T-cell (primary cell): ENCODE measurements around the gene RRBP1. TPM values are rescaled to one million over a fixed set of nuclear protein-coding genes. Genes with fewer than 3 reads are reported as not detected.

Source experiments
- ATAC-seq, 4 experiments: fragments of 200-7000 bp in 3 of 4; fragments of 150-1000 bp in 1 of 4; cut with Tn5 transposase; replicated peaks in 1 of 4; 1 replicate in 3 of 4; 2 replicates in 1 of 4; pipeline ENCODE4 v1.10.0; 2021; ENCODE audit warnings: moderate library complexity in 3 of 4, mild to moderate bottlenecking in 2 of 4, moderate number of reproducible peaks in 1 of 4
- CTCF ChIA-PET, 2 donors: fragments of 300-600 bp; sonication (Branson Sonifier 250); formaldehyde crosslinking; loops; one replicate each; lab custom pipeline; 2022; ENCODE audit warnings: antibody characterized with exemption in 2 of 2; lab: Charles Lee
- POLR2A ChIA-PET, 2 donors: fragments of 300-600 bp; sonication (Branson Sonifier 250); formaldehyde crosslinking; loops; one replicate each; lab custom pipeline; 2022; ENCODE audit warnings: antibody characterized with exemption in 2 of 2; lab: Charles Lee
- DNase-seq, 35 experiments: peaks; one replicate each; pipeline versions ENCODE4 v3.0.0 to v3.0.0-alpha.2; 2013 to 2023
- H3K27ac ChIP-seq: one replicate; pipeline ENCODE4 v1.5.1; 2013; ENCODE audit warnings: low read length
- H3K27me3 ChIP-seq, 2 experiments: replicated peaks in 1 of 2; 1 replicate in 1 of 2; 2 replicates in 1 of 2; pipeline versions ENCODE4 v1.6.1 to v1.7.0; 2013; ENCODE audit warnings: low read length in 1 of 2, mixed read lengths in 1 of 2; ENCODE audit not compliant: control insufficient read depth in 2 of 2, insufficient read depth in 2 of 2; ENCODE audit errors: extremely low read depth in 1 of 2
- H3K36me3 ChIP-seq, 2 donors: 1 replicate in 1 of 2; 2 replicates in 1 of 2; pipeline versions ENCODE4 v1.6.1 to v1.7.0; 2013; ENCODE audit warnings: low read length in 1 of 2; ENCODE audit not compliant: control insufficient read depth in 2 of 2, insufficient read depth in 1 of 2; ENCODE audit errors: extremely low read depth in 1 of 2
- H3K4me1 ChIP-seq, 2 experiments: 1 replicate in 1 of 2; 2 replicates in 1 of 2; pipeline versions ENCODE4 v1.6.1 to v1.7.0; 2013; ENCODE audit warnings: low read length in 2 of 2, mixed read lengths in 1 of 2; ENCODE audit not compliant: insufficient read depth in 2 of 2, control insufficient read depth in 1 of 2; ENCODE audit errors: extremely low read depth in 1 of 2
- H3K4me3 ChIP-seq, 2 donors: 1 replicate in 1 of 2; 2 replicates in 1 of 2; pipeline versions ENCODE4 v1.5.1 to v1.7.0; 2013; ENCODE audit warnings: mild to moderate bottlenecking in 2 of 2, low read length in 1 of 2, moderate library complexity in 1 of 2; ENCODE audit not compliant: control insufficient read depth in 1 of 2; ENCODE audit errors: extremely low read depth in 1 of 2
- H3K9me3 ChIP-seq: 2 replicates; pipeline ENCODE4 v1.7.0; 2013
- H3K27ac Mint-ChIP-seq, 2 donors: one replicate each; pipeline ENCODE4 v1.8.0; 2020 to 2021; ENCODE audit warnings: mild to moderate bottlenecking in 2 of 2, mixed read lengths in 2 of 2
- H3K27me3 Mint-ChIP-seq, 2 donors: one replicate each; pipeline ENCODE4 v1.8.0; 2021 to 2022; ENCODE audit warnings: mixed read lengths in 2 of 2
- H3K36me3 Mint-ChIP-seq: one replicate; pipeline ENCODE4 v1.8.0; 2021; ENCODE audit warnings: mixed read lengths
- H3K4me1 Mint-ChIP-seq, 3 donors: one replicate each; pipeline ENCODE4 v1.8.0; 2020 to 2022; ENCODE audit warnings: mixed read lengths in 3 of 3, mild to moderate bottlenecking in 1 of 3
- H3K4me3 Mint-ChIP-seq, 3 donors: one replicate each; pipeline ENCODE4 v1.8.0; 2020 to 2022; ENCODE audit warnings: mild to moderate bottlenecking in 3 of 3, mixed read lengths in 3 of 3, moderate library complexity in 3 of 3
- H3K9me3 Mint-ChIP-seq, 3 donors: one replicate each; pipeline ENCODE4 v1.8.0; 2020 to 2022; ENCODE audit warnings: mixed read lengths in 3 of 3
- WGBS: methylation state at CpG from one replicate; pipeline ENCODE4 v1.1.5; 2013; ENCODE audit warnings: missing lambda C conversion rate; ENCODE audit not compliant: insufficient coverage; 5-methylcytosine and 5-hydroxymethylcytosine counted together
- total RNA-seq, 35 experiments: library from RNA in 6 of 35; stranded (reverse) in 6 of 35; fragments of 120-200 nt in 1 of 35; gene quantifications; one replicate each; pipeline versions ENCODE4 v1.2.1 to v1.2.4 and lab custom pipeline; 2013 to 2026

RRBP1 gene
- total RNA-seq, 5 donors from 2014 or later (not counting 1 experiment from before 2014, with no cell fraction given), result 26.3 to 32.4 (median 30.1) TPM

GRCh38 chr20:17633850-17634500 lies 48.1 kb downstream of the RRBP1 start:
- no peak overlapping the region for H3K27ac Mint-ChIP-seq
- H3K4me3 Mint-ChIP-seq, result no peak overlapping the region
- H3K9me3 Mint-ChIP-seq, result no peaks in the 10 kb centered on the region
- H3K36me3 Mint-ChIP-seq, result peaks cover 31% of the 10 kb centered on the region
- Histone ChIP-seq H3K27ac (no peak overlapping the region), H3K36me3 (peaks cover 13 to 52% of the 10 kb centered on the region in 2 donors), H3K9me3 (no peaks in the 10 kb centered on the region), H3K27me3 (no peaks in the 10 kb centered on the region), H3K4me3 (no peak overlapping the region), H3K4me1 (no peaks in the 10 kb centered on the region)
- no peak for DNase-seq
- POLR2A ChIA-PET, result no interaction called here
- CTCF ChIA-PET, result interaction anchor here in 1 of 2 donors (1.0 kb wide), 1 partner anchor 16 kb away, joined by 3 read pairs; no protein-coding TSS in a partner anchor
- H3K27me3 Mint-ChIP-seq, result no peaks in the 10 kb centered on the region
- WGBS, result 93% methylated on average over 17 of the region's 18 CpGs
- no peaks in the 10 kb centered on the region for H3K4me1 Mint-ChIP-seq
- no peak for ATAC-seq

GRCh38 chr20:17633221-17633849 lies 48.7 kb downstream of the RRBP1 start:
- no peaks in the 10 kb centered on the region for H3K9me3 Mint-ChIP-seq

DNA sequence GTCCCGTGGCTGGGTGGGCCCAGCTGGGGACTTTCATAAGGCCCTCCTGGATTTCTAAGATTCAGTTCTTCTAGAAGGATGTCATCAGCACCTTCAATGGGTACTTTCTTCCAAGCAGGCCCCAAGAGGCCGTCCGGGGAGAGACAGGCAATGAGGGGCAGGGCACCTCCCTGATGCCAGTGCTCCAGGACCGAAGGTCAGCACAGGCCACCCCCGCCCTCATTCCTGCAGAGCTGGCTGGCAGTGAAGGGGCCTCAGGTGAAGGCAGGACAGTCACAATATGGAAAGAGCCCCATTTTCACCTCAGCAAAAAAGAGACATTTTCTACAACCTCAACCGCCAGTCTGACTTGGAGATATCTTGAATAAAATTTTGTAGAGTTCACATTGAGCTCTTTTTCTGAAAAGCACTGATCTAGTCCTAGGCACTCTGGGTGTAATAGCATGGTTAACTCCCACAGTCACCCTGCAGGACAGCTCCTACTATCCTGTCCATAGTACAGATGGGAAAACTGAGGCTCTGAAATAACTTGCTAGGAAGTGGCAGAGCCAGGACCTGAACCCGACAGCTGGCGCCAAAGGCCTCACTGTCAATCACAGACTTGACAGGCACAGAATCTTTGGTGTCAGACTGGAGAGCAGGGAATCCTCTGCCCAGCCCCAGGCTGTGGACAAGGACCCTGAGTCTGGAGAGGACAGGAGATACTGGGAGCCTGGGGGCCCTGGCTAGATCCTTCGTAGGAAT lies 50.3 kb downstream of the RRBP1 start:
- H3K4me3 Mint-ChIP-seq, result no peak overlapping the region
- H3K36me3 ChIP-seq, result peaks cover 15 to 60% of the 10 kb centered on the region in 2 donors
- no peaks in the 10 kb centered on the region for H3K27me3 Mint-ChIP-seq
- H3K36me3 Mint-ChIP-seq, result peaks cover 44% of the 10 kb centered on the region
- no peaks in the 10 kb centered on the region for H3K4me1 Mint-ChIP-seq
- no peaks in the 10 kb centered on the region for H3K9me3 Mint-ChIP-seq
- H3K4me1 ChIP-seq, result no peaks in the 10 kb centered on the region
- no peak overlapping the region for H3K27ac Mint-ChIP-seq
- ChIA-PET POLR2A (no interaction called here), CTCF (no interaction called here)
- whole genome bisulfite sequencing, result 97% methylated on average over 6 of the region's 9 CpGs
- ATAC-seq (no peak), DNase-seq (no peak)
- no peaks in the 10 kb centered on the region for H3K9me3 ChIP-seq
- no peaks in the 10 kb centered on the region for H3K27me3 ChIP-seq
- H3K4me3 ChIP-seq, result no peak overlapping the region
- H3K27ac ChIP-seq, result no peak overlapping the region

More at GRCh38 chr20:17633221-17633849, 48.7 kb downstream of the RRBP1 start:
- WGBS, result 96% methylated on average over 9 of the region's 13 CpGs
- Mint-ChIP-seq H3K27ac (no peak overlapping the region), H3K4me3 (no peak overlapping the region), H3K27me3 (no peaks in the 10 kb centered on the region), H3K4me1 (no peaks in the 10 kb centered on the region), H3K36me3 (peaks cover 37% of the 10 kb centered on the region)
- DNase-seq (no peak), ATAC-seq (no peak)
- H3K4me1 ChIP-seq, result no peaks in the 10 kb centered on the region
- H3K4me3 ChIP-seq, result no peak overlapping the region
- CTCF ChIA-PET, result no interaction called here
- no peak overlapping the region for H3K27ac ChIP-seq
- H3K27me3 ChIP-seq, result no peaks in the 10 kb centered on the region
- POLR2A ChIA-PET, result no interaction called here
- H3K9me3 ChIP-seq, result no peaks in the 10 kb centered on the region
- peaks cover 13 to 54% of the 10 kb centered on the region in 2 donors for H3K36me3 ChIP-seq

DNA sequence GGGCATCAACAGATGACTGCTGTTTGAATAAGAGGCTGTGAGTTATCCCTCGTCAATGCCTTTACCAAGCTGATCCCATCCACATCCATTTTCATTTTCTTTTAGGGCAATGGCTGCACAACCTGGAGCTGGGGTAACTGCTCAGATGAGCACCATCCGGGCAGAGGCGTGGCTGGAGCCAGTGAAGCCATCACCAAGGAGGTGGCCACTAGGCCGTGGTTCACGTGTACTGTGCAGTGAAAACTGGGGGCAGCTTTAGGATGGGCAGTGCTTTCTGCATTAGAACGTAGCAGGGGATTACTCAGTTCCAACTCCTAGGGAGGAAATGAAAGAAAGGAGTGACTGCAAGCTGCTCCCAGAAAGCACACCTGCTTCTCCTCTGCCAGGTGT lies 51.2 kb downstream of the RRBP1 start:
- 92% methylated on average over 3 of the region's 6 CpGs for WGBS
- Histone ChIP-seq H3K27ac (no peak overlapping the region), H3K4me1 (no peaks in the 10 kb centered on the region), H3K36me3 (peaks cover 17 to 61% of the 10 kb centered on the region in 2 donors), H3K27me3 (no peaks in the 10 kb centered on the region), H3K4me3 (no peak overlapping the region), H3K9me3 (no peaks in the 10 kb centered on the region)
- ChIA-PET CTCF (no interaction called here), POLR2A (no interaction called here)
- Mint-ChIP-seq H3K27ac (no peak overlapping the region), H3K4me1 (no peaks in the 10 kb centered on the region), H3K27me3 (no peaks in the 10 kb centered on the region), H3K36me3 (peaks cover 46% of the 10 kb centered on the region), H3K9me3 (no peaks in the 10 kb centered on the region), H3K4me3 (no peak overlapping the region)
- DNase-seq (no peak), ATAC-seq (no peak)

DNA sequence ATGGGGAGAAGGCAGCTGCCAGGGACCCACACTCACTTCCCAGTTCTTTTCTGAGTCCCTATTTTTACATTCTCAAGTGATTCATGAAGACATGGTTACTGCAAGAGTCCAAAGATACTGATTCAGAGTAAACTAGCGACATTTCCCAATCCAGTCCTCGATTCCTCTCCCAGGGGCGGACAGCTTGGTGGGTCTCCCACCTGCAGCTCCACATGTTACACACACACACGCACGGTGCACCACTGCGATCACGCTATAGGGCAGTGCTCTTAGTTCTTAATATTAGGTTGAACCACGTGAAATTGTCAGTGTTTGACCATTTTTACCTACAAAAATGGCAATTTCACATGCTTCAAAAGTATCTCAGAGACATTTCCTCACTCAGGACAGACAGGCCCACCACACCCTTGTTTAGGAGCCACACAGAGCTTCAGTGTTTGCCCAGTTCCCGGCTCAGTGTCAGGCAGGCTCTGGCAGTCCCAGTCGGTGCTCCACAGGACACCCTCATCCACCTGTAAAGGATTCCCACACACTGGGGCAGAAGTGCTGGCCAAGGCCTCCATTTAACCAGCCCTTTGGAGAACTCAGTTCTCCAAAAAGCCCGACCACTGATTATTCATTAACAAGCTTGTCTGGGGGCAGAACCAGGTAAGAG lies 51.8 kb downstream of the RRBP1 start:
- no peaks in the 10 kb centered on the region for H3K27me3 Mint-ChIP-seq
- no peak overlapping the region for H3K27ac Mint-ChIP-seq
- Histone ChIP-seq H3K36me3 (peaks cover 17 to 58% of the 10 kb centered on the region in 2 donors), H3K27me3 (no peaks in the 10 kb centered on the region), H3K27ac (no peak overlapping the region), H3K4me1 (no peaks in the 10 kb centered on the region), H3K9me3 (no peaks in the 10 kb centered on the region), H3K4me3 (no peak overlapping the region)
- 100% methylated on average over 6 of the region's 11 CpGs for WGBS
- ATAC-seq (no peak), DNase-seq (no peak)
- no peaks in the 10 kb centered on the region for H3K4me1 Mint-ChIP-seq
- no peaks in the 10 kb centered on the region for H3K9me3 Mint-ChIP-seq
- CTCF ChIA-PET, result interaction anchor here (0.5 to 0.7 kb wide), 2 partner anchors 20 to 64 kb away, joined by 3 read pairs; no protein-coding TSS in a partner anchor
- H3K36me3 Mint-ChIP-seq, result peaks cover 43% of the 10 kb centered on the region
- POLR2A ChIA-PET, result no interaction called here
- H3K4me3 Mint-ChIP-seq, result no peak overlapping the region

DNA sequence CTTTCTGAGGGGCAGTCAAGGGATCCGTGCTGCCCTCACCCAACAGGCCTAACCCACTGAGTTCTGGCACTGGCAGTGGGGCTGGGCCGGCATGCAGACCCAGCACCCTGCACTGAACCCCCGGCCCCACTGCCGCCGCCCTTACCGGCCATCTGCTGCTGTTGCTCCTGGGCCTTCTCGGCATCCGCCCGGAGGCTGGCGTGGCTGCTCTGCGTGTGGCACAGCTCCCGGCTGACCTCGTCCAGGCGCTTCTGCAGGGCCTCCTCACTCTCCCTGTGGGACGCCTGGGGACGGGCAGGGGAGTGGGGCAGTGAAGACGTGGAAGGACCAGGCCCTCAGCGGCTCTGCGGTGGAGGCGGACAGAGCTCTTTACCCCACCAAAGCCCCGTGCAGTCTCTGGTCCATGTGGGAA lies 52.4 kb downstream of the RRBP1 start:
- DNase-seq (no peak), ATAC-seq (no peak)
- H3K4me3 ChIP-seq, result no peak overlapping the region
- H3K36me3 ChIP-seq, result peaks cover 19 to 58% of the 10 kb centered on the region in 2 donors
- H3K9me3 Mint-ChIP-seq, result no peaks in the 10 kb centered on the region
- no peak overlapping the region for H3K27ac Mint-ChIP-seq
- no peak overlapping the region for H3K4me3 Mint-ChIP-seq
- H3K9me3 ChIP-seq, result no peaks in the 10 kb centered on the region
- no peak overlapping the region for H3K27ac ChIP-seq
- POLR2A ChIA-PET, result no interaction called here
- WGBS, result 97% methylated on average over 21 of the region's 21 CpGs
- no peaks in the 10 kb centered on the region for H3K4me1 ChIP-seq
- no peaks in the 10 kb centered on the region for H3K4me1 Mint-ChIP-seq
- H3K27me3 ChIP-seq, result no peaks in the 10 kb centered on the region
- no peaks in the 10 kb centered on the region for H3K27me3 Mint-ChIP-seq
- peaks cover 39% of the 10 kb centered on the region for H3K36me3 Mint-ChIP-seq
- CTCF ChIA-PET, result interaction anchor here (0.5 to 0.7 kb wide), 2 partner anchors 19 to 65 kb away, joined by 3 read pairs; no protein-coding TSS in a partner anchor
